HepG2 (cell line): Measurements from ENCODE around the gene HOXA6.

ENCODE experiments used
- ARID3A ChIP-seq: IDR thresholded peaks from 2 replicates; pipeline ENCODE4 v1.6.1; 2012; ENCODE audit warnings: low read depth, low read length, improper control_type of control experiment
- EHMT2 ChIP-seq: fragments of 200-600 bp; sonication (generic); IDR thresholded peaks from 2 replicates; pipeline ENCODE4 v1.7.0; 2017; ENCODE audit warnings: antibody characterized with exemption, low read depth, low read length, borderline replicate concordance
- FOSL2 ChIP-seq: sonication (generic); formaldehyde crosslinking; IDR thresholded peaks from 2 replicates; pipeline ENCODE4 v1.4.0; 2020; ENCODE audit warnings: missing genetic modification reagents
- FOXK1 ChIP-seq: sonication (generic); formaldehyde crosslinking; IDR thresholded peaks from 2 replicates; pipeline ENCODE4 v1.4.0; 2020; ENCODE audit warnings: low read depth, missing genetic modification reagents, borderline replicate concordance
- FOXP1 ChIP-seq, 2 experiments: fragments of 450-650 bp in 1 of 2; IDR thresholded peaks; 2 replicates each; pipeline ENCODE4 v1.6.1; 2017 to 2018; ENCODE audit warnings: antibody characterized with exemption in 1 of 2
- JUND ChIP-seq: sonication (generic); formaldehyde crosslinking; IDR thresholded peaks from 2 replicates; pipeline ENCODE4 v1.8.0; 2022; ENCODE audit warnings: mild to moderate bottlenecking, missing genetic modification reagents
- U2AF2 ChIP-seq: fragments of 200-400 bp; formaldehyde crosslinking; IDR thresholded peaks from 2 replicates; pipeline ENCODE4 v1.6.1; 2017; ENCODE audit warnings: low read depth, mild to moderate bottlenecking, low read length
- YY1 ChIP-seq: IDR thresholded peaks from 2 replicates; pipeline ENCODE4 v1.6.1; 2011; ENCODE audit warnings: low read length, low read depth, moderate library complexity, mild to moderate bottlenecking; ENCODE audit not compliant: insufficient read depth, insufficient replicate concordance
- ZFP41 ChIP-seq: sonication (generic); formaldehyde crosslinking; IDR thresholded peaks from 2 replicates; pipeline ENCODE4 v1.4.0; 2020; ENCODE audit warnings: mild to moderate bottlenecking, missing genetic modification reagents, borderline replicate concordance
- ZNF260 ChIP-seq: sonication (generic); formaldehyde crosslinking; IDR thresholded peaks from 2 replicates; pipeline ENCODE4 v1.4.0; 2020; ENCODE audit warnings: missing genetic modification reagents, low read depth, mild to moderate bottlenecking, borderline replicate concordance
- ZNF30 ChIP-seq: sonication (generic); formaldehyde crosslinking; IDR thresholded peaks from 2 replicates; pipeline ENCODE4 v1.5.0; 2020; ENCODE audit warnings: mild to moderate bottlenecking, missing genetic modification reagents
- ZNF674 ChIP-seq: sonication (generic); formaldehyde crosslinking; IDR thresholded peaks from 2 replicates; pipeline ENCODE4 v1.5.0; 2020; ENCODE audit warnings: low read depth, mild to moderate bottlenecking, missing genetic modification reagents
- ZSCAN12 ChIP-seq: sonication (generic); formaldehyde crosslinking; IDR thresholded peaks from 2 replicates; pipeline ENCODE4 v1.9.0; 2021; ENCODE audit warnings: mild to moderate bottlenecking, missing genetic modification reagents
- TF ChIP-seq, protein P1 (sequence below): sonication (generic); formaldehyde crosslinking; IDR thresholded peaks from 2 replicates; pipeline ENCODE4 v1.4.0; 2020; ENCODE audit warnings: low read depth, missing genetic modification reagents

GRCh38 chr7:27165996-27166530, 18.5 kb upstream of the HOXA6 start:
- TF ChIP-seq ZSCAN12 (CRISPR knock-in tag) = no peak
- no peak for TF ChIP-seq YY1
- TF ChIP-seq, protein P1, sequence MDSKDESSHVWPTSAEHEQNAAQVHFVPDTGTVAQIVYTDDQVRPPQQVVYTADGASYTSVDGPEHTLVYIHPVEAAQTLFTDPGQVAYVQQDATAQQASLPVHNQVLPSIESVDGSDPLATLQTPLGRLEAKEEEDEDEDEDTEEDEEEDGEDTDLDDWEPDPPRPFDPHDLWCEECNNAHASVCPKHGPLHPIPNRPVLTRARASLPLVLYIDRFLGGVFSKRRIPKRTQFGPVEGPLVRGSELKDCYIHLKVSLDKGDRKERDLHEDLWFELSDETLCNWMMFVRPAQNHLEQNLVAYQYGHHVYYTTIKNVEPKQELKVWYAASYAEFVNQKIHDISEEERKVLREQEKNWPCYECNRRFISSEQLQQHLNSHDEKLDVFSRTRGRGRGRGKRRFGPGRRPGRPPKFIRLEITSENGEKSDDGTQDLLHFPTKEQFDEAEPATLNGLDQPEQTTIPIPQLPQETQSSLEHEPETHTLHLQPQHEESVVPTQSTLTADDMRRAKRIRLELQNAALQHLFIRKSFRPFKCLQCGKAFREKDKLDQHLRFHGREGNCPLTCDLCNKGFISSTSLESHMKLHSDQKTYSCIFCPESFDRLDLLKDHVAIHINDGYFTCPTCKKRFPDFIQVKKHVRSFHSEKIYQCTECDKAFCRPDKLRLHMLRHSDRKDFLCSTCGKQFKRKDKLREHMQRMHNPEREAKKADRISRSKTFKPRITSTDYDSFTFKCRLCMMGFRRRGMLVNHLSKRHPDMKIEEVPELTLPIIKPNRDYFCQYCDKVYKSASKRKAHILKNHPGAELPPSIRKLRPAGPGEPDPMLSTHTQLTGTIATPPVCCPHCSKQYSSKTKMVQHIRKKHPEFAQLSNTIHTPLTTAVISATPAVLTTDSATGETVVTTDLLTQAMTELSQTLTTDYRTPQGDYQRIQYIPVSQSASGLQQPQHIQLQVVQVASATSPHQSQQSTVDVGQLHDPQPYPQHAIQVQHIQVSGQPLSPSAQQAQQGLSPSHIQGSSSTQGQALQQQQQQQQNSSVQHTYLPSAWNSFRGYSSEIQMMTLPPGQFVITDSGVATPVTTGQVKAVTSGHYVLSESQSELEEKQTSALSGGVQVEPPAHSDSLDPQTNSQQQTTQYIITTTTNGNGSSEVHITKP (CRISPR knock-in tag) = no peak
- TF ChIP-seq ZNF260 (CRISPR knock-in tag) = no peak
- no peak for TF ChIP-seq EHMT2
- no peak for TF ChIP-seq ZFP41 (CRISPR knock-in tag)
- no peak for TF ChIP-seq U2AF2
- no peak for TF ChIP-seq JUND (CRISPR knock-in tag)
- no peak for TF ChIP-seq FOSL2 (CRISPR knock-in tag)
- TF ChIP-seq ARID3A = no peak
- no peak for TF ChIP-seq FOXP1 (IDR thresholded peaks at IDR 0.05)
- TF ChIP-seq FOXP1 (CRISPR knock-in tag; IDR thresholded peaks at IDR 0.05) = no peak
- no peak for TF ChIP-seq ZNF674 (CRISPR knock-in tag)
- TF ChIP-seq ZNF30 (CRISPR knock-in tag) = no peak
- no peak for TF ChIP-seq FOXK1
